CD4-positive, CD25-positive, alpha-beta regulatory T cell (primary cell): Measurements from ENCODE around the gene TMEM181. TPM values are rescaled to one million over a fixed set of nuclear protein-coding genes. Genes with fewer than 3 reads are reported as not detected.

Experiments used
- ATAC-seq, 2 donors: fragments of 150-1000 bp; cut with Tn5 transposase; one replicate each; pipeline ENCODE4 v1.10.0; 2021; ENCODE audit warnings: low read depth in 2 of 2, moderate number of reproducible peaks in 2 of 2, moderate library complexity in 1 of 2
- DNase-seq, 3 donors: peaks; one replicate each; pipeline versions ENCODE4 v3.0.0 to v3.0.0-alpha.2; 2012 to 2022; ENCODE audit warnings: mixed read lengths in 1 of 3
- H3K27ac ChIP-seq: one replicate; pipeline ENCODE4 v1.7.0; 2013; ENCODE audit warnings: mild to moderate bottlenecking, low read length; ENCODE audit not compliant: insufficient read depth, poor library complexity, severe bottlenecking
- H3K27me3 ChIP-seq: one replicate; pipeline ENCODE4 v1.7.0; 2013; ENCODE audit warnings: low read length; ENCODE audit not compliant: control insufficient read depth, insufficient read depth
- H3K36me3 ChIP-seq: one replicate; pipeline ENCODE4 v1.7.0; 2013; ENCODE audit warnings: mild to moderate bottlenecking, low read length, moderate library complexity; ENCODE audit not compliant: control insufficient read depth, insufficient read depth
- H3K4me1 ChIP-seq: 2 replicates; pipeline ENCODE4 v1.7.0; 2013; ENCODE audit warnings: mild to moderate bottlenecking, low read length; ENCODE audit not compliant: insufficient read depth, control insufficient read depth, poor library complexity, severe bottlenecking
- H3K4me3 ChIP-seq: one replicate; pipeline ENCODE4 v1.7.0; 2013; ENCODE audit warnings: low read depth, mild to moderate bottlenecking, low read length, moderate library complexity
- H3K9me3 ChIP-seq, 2 experiments: 1 replicate in 1 of 2; 2 replicates in 1 of 2; pipeline ENCODE4 v1.7.0; 2013; ENCODE audit warnings: low read length in 2 of 2, mild to moderate bottlenecking in 1 of 2, moderate library complexity in 1 of 2; ENCODE audit not compliant: control insufficient read depth in 2 of 2
- H3K27ac Mint-ChIP-seq, 3 donors: one replicate each; pipeline ENCODE4 v1.8.0; 2020 to 2022; ENCODE audit warnings: mild to moderate bottlenecking in 3 of 3, mixed read lengths in 3 of 3, moderate library complexity in 2 of 3
- H3K27me3 Mint-ChIP-seq: one replicate; pipeline ENCODE4 v1.8.0; 2022; ENCODE audit warnings: mild to moderate bottlenecking, mixed read lengths
- H3K36me3 Mint-ChIP-seq: one replicate; pipeline ENCODE4 v1.8.0; 2020; ENCODE audit warnings: mixed read lengths
- H3K4me1 Mint-ChIP-seq, 4 donors: one replicate each; pipeline ENCODE4 v1.8.0; 2020 to 2022; ENCODE audit warnings: mixed read lengths in 4 of 4, mild to moderate bottlenecking in 1 of 4
- H3K4me3 Mint-ChIP-seq, 4 donors: one replicate each; pipeline ENCODE4 v1.8.0; 2020 to 2022; ENCODE audit warnings: mild to moderate bottlenecking in 4 of 4, mixed read lengths in 4 of 4, moderate library complexity in 3 of 4
- H3K9me3 Mint-ChIP-seq, 7 donors: one replicate each; pipeline ENCODE4 v1.8.0; 2020 to 2022; ENCODE audit warnings: mixed read lengths in 7 of 7, mild to moderate bottlenecking in 3 of 7, moderate library complexity in 2 of 7
- polyA plus RNA-seq, 4 donors: library from polyadenylated mRNA; unstranded; fragments of 300-500 nt; fragmentation: Illumina TruSeq; gene quantifications; one replicate each; pipeline ENCODE4 v1.2.3, GENCODE V29; 2021
- total RNA-seq: library from RNA; stranded (reverse); gene quantifications from one replicate; pipeline ENCODE4 v1.2.3, GENCODE V29; 2022

The TMEM181 gene
- total and polyA plus RNA-seq, 5 donors from 2014 or later: 4.9 to 21.2 (median 5.6) TPM

DNA sequence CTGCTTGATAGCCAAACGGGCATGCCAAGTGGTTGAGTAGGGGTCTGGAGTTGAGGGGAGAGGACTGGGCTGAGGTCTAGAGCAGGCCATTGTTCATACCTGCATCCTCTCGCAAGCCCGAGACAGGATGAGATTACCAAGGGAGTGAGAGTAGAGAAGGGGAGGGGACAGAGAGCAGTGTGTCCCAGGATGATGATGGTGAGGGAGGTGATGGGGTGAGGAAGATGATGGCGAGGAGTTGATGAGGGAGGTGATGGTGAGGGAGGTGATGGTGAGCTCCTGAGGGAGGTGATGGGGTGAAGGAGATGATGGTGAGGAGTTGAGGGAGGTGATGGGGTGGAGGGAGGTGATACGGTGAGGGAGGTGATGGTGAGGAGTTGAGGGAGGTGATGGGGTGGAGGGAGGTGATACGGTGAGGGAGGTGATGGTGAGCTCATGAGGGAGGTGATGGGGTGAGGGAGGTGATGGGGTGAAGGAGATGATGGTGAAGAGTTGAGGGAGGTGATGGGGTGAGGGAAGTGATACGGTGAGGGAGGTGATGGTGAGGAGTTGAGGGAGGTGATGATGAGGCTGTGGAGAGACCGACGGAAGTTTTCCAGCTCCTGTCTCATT, 6.4 kb downstream of the TMEM181 start:
- H3K27me3 Mint-ChIP-seq: no peaks in the 10 kb centered on the region
- ATAC-seq (no peak), DNase-seq (no peak)
- H3K4me1 ChIP-seq: peaks cover 60% of the 10 kb centered on the region
- H3K4me1 Mint-ChIP-seq: peaks cover 24 to 89% (median 68%) of the 10 kb centered on the region in 4 donors
- no peaks in the 10 kb centered on the region for H3K9me3 Mint-ChIP-seq
- H3K36me3 Mint-ChIP-seq: peaks cover 20% of the 10 kb centered on the region
- H3K27me3 ChIP-seq: no peaks in the 10 kb centered on the region
- H3K36me3 ChIP-seq: no peaks in the 10 kb centered on the region
- H3K4me3 ChIP-seq: no peak overlapping the region
- H3K9me3 ChIP-seq: no peaks in the 10 kb centered on the region
- H3K27ac Mint-ChIP-seq: peak overlapping the region; percentile 92 to 98 (median 96)
- H3K27ac ChIP-seq: no peak overlapping the region
- peak overlapping the region in 1 of 4 donors; percentile 78 for H3K4me3 Mint-ChIP-seq

DNA sequence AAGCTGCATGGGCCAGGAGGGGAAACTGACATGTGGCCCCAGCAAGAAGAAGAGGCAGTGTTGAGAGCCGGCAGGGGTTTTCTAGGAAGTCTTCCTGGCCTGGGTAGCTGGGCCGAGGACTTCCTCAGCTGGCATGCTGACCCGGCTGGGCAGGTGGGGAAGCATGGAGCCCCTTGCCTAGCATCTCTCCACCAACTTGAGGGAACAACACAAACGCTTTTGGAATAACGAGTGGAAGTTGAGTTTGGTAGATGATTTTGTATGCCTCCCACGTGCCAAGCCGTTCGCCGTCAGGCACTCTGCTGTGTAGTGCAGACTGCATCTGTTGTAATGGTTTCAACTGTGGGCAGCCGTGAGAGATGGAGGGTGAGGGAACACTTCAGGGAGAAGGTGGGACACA, 7.3 kb downstream of the TMEM181 start:
- Mint-ChIP-seq H3K4me1 (peaks cover 15 to 86% (median 60%) of the 10 kb centered on the region in 4 donors), H3K4me3 (peak overlapping the region in 3 of 4 donors; percentile 78 to 84 (median 83)), H3K27ac (peak overlapping the region; percentile 92 to 98 (median 96)), H3K27me3 (no peaks in the 10 kb centered on the region), H3K9me3 (no peaks in the 10 kb centered on the region), H3K36me3 (peaks cover 24% of the 10 kb centered on the region)
- peak overlapping the region; percentile 49 for H3K4me3 ChIP-seq
- H3K36me3 ChIP-seq: no peaks in the 10 kb centered on the region
- no peaks in the 10 kb centered on the region for H3K27me3 ChIP-seq
- ATAC-seq (no peak), DNase-seq (no peak)
- no peaks in the 10 kb centered on the region for H3K9me3 ChIP-seq
- H3K4me1 ChIP-seq: peaks cover 55% of the 10 kb centered on the region
- H3K27ac ChIP-seq: peak overlapping the region; percentile 73

DNA sequence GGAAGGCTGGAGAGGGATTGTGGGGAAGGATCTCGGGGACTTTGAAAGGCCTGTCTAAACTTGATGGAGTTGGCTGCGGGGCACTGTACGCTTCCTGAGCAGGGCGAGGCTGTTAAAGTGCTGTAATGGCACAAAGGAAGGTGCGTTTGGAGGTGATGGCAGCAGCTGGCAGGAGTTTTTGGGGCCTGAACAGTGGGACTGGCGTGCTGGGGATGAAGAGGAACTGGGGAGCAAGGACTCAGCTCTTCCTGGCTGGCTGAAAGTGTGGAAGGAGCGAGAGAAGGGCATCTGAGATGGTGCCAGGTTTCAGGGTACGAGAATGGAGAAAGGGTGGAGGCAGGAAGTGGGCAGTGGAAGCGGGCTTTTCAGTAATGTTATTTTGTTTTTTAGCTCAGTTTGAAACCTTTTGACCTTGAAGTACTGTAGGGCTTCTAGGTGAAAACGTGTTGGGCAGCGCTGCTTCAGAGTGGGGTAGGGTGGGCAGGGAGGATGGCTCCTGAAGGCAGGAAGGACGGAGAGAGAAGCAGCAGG, 8.0 kb downstream of the TMEM181 start:
- Histone ChIP-seq H3K4me3 (peak overlapping the region; percentile 49), H3K27ac (peak overlapping the region; percentile 73), H3K36me3 (no peaks in the 10 kb centered on the region), H3K9me3 (no peaks in the 10 kb centered on the region), H3K4me1 (peaks cover 55% of the 10 kb centered on the region), H3K27me3 (no peaks in the 10 kb centered on the region)
- Mint-ChIP-seq H3K4me3 (peak overlapping the region; percentile 78 to 86 (median 84)), H3K4me1 (peaks cover 13 to 86% (median 60%) of the 10 kb centered on the region in 4 donors), H3K36me3 (peaks cover 25% of the 10 kb centered on the region), H3K27me3 (no peaks in the 10 kb centered on the region), H3K9me3 (peaks cover 0 to 1% (median 0%) of the 10 kb centered on the region in 7 donors), H3K27ac (peak overlapping the region; percentile 92 to 98 (median 96))
- DNase-seq (peak in 2 of 3 donors; percentile 37 to 82), ATAC-seq (peak; percentile 59 to 62)

DNA sequence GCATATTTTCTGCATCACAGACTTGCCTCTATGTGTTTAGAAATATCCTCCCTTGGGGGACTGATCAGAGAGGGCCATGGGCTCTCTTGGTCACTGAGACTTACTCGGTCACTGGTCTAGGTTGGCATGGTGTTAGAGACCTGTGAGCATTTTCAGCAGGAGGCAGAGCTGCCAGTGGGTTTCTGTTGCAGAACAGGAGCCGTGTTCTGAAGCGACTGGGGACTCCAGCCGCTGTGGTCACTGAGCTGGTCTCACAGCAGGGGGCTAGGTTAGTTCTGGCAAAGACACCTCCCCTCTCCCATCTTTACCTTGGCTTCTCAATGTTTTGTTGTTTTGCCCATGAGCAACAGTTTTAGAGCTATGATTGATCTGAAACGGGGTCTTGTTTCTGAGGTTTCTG, 8.7 kb downstream of the TMEM181 start:
- Histone ChIP-seq H3K27me3 (no peaks in the 10 kb centered on the region), H3K9me3 (no peaks in the 10 kb centered on the region), H3K4me3 (peak overlapping the region; percentile 49), H3K4me1 (peaks cover 54% of the 10 kb centered on the region), H3K27ac (peak overlapping the region; percentile 73), H3K36me3 (no peaks in the 10 kb centered on the region)
- H3K27ac Mint-ChIP-seq: peak overlapping the region; percentile 92 to 98 (median 96)
- ATAC-seq: no peak
- H3K27me3 Mint-ChIP-seq: no peaks in the 10 kb centered on the region
- peaks cover 28% of the 10 kb centered on the region for H3K36me3 Mint-ChIP-seq
- no peak for DNase-seq
- peaks cover 13 to 86% (median 60%) of the 10 kb centered on the region in 4 donors for H3K4me1 Mint-ChIP-seq
- peak overlapping the region in 3 of 4 donors; percentile 78 to 84 (median 83) for H3K4me3 Mint-ChIP-seq
- peaks cover 0 to 1% (median 0%) of the 10 kb centered on the region in 7 donors for H3K9me3 Mint-ChIP-seq

DNA sequence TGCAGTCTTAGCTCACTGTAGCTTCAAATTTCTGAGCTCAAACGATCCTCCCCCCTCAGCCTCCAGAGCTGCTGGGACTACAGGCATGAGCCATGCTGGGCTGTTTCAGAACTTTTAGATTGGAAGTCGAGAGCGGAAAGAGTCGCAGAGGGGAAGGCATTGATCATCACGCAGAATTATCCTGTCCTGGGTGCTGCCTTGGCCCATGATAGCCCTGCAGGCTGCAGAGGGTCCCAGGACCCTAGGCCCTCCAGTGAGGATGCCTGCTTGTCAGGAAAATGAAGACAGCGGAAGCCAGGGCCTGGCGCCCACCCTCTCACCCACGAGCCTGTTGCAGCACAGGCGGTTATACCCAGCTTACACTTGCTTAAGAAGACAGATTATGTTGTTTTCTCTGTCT, 9.1 kb downstream of the TMEM181 start:
- no peak for DNase-seq
- no peaks in the 10 kb centered on the region for H3K9me3 ChIP-seq
- Mint-ChIP-seq H3K27me3 (no peaks in the 10 kb centered on the region), H3K27ac (peak overlapping the region; percentile 92 to 98 (median 96)), H3K4me3 (peak overlapping the region; percentile 44 to 83 (median 62)), H3K36me3 (peaks cover 28% of the 10 kb centered on the region), H3K4me1 (peaks cover 11 to 86% (median 58%) of the 10 kb centered on the region in 4 donors), H3K9me3 (peaks cover 0 to 1% (median 0%) of the 10 kb centered on the region in 7 donors)
- peaks cover 3% of the 10 kb centered on the region for H3K36me3 ChIP-seq
- H3K4me1 ChIP-seq: peaks cover 57% of the 10 kb centered on the region
- peak overlapping the region; percentile 73 for H3K27ac ChIP-seq
- ATAC-seq: no peak
- no peaks in the 10 kb centered on the region for H3K27me3 ChIP-seq
- H3K4me3 ChIP-seq: no peak overlapping the region

DNA sequence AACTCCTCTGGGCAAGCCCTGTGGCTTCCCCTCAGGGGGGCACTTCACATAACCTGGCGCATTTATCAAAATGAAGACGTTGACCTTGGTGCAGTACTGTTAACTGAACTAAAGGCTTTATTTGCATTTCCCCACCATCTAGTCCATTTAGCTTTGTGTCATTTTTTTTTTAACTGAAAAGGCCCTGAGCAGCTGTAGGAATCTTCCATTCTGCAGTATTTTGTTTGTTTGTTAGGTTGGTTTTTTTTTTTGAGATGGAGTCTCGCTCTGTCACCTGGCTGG, 10.7 kb downstream of the TMEM181 start:
- no peak overlapping the region for H3K4me3 ChIP-seq
- peaks cover 42% of the 10 kb centered on the region for H3K4me1 ChIP-seq
- no peaks in the 10 kb centered on the region for H3K9me3 ChIP-seq
- Mint-ChIP-seq H3K36me3 (peaks cover 29% of the 10 kb centered on the region), H3K4me1 (peaks cover 16 to 85% (median 52%) of the 10 kb centered on the region in 4 donors), H3K9me3 (peaks cover 0 to 1% (median 0%) of the 10 kb centered on the region in 7 donors), H3K4me3 (peak overlapping the region in 2 of 4 donors; percentile 38 to 68), H3K27ac (no peak overlapping the region), H3K27me3 (no peaks in the 10 kb centered on the region)
- H3K36me3 ChIP-seq: peaks cover 13% of the 10 kb centered on the region
- DNase-seq: no peak
- no peak for ATAC-seq
- H3K27ac ChIP-seq: no peak overlapping the region
- H3K27me3 ChIP-seq: no peaks in the 10 kb centered on the region

DNA sequence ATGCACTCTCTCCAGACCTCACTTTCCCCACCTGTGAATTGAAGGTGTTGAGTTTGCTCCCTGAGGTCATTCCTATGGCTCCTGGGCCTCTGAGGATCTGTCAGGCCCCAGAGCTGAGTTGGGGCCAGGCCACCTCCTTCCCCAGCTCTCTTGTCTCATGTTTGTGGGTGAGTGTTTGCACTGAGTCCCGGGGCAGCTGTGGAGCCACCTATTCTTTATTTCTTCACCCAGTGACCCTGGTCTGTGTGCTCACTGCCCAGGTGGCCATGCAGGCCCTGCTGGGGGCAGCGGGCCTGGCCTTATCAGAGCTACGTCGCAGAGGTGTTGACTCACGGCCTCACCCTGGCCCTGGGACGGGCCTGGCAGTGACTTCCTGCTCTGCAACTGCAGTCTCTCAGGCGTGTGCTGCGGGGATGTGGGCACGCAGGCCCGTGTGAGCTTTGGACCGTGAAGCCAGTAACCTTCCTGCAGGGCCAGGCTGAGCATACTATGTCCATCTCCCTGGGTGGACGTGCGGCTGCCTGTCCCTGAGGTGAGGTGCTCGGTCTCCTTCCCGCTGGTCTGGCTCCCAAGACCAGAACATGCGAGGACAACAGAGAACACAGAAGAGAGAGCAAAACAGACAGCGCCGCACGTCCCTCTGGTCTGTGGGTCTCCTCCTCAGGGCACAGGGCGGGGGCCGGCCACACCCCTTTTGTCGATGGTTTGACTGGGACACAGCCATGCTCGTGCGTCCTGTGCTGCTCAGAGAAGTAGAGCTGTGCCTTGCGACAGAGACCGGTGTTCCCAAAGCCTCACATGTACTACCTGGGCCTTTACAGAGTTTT, 12.1 kb downstream of the TMEM181 start:
- H3K36me3 Mint-ChIP-seq: peaks cover 27% of the 10 kb centered on the region
- H3K27me3 Mint-ChIP-seq: no peaks in the 10 kb centered on the region
- H3K27ac Mint-ChIP-seq: peak overlapping the region; percentile 66 to 91 (median 68)
- DNase-seq (peak in 1 of 3 donors; percentile 40), ATAC-seq (peak; percentile 53 to 64)
- H3K4me1 Mint-ChIP-seq: peaks cover 17 to 76% (median 44%) of the 10 kb centered on the region in 4 donors
- no peak overlapping the region for H3K4me3 ChIP-seq
- no peaks in the 10 kb centered on the region for H3K9me3 ChIP-seq
- peak overlapping the region in 2 of 4 donors; percentile 46 to 68 for H3K4me3 Mint-ChIP-seq
- H3K36me3 ChIP-seq: peaks cover 19% of the 10 kb centered on the region
- no peaks in the 10 kb centered on the region for H3K27me3 ChIP-seq
- H3K27ac ChIP-seq: no peak overlapping the region
- H3K9me3 Mint-ChIP-seq: peaks cover 0 to 1% (median 0%) of the 10 kb centered on the region in 7 donors
- H3K4me1 ChIP-seq: peaks cover 39% of the 10 kb centered on the region
